A549 (cell line): ENCODE data around the gene SIRPA. TPM values are rescaled to one million over a fixed set of nuclear protein-coding genes. Genes with fewer than 3 reads are reported as not detected.

ENCODE experiments used
- ATAC-seq, 2 experiments: fragments of 200-7000 bp in 1 of 2; fragments of >200 bp in 1 of 2; cut with Nextera tagmentation in 1 of 2; cut with Tn5 transposase in 1 of 2; 3 replicates each; pipeline versions ENCODE4 v1.8.0 to v1.9.1; 2018 to 2020; ENCODE audit warnings: mild to moderate bottlenecking in 1 of 2, moderate library complexity in 1 of 2
- CTCF ChIA-PET: fragments of 300-600 bp; sonication (Branson Sonifier 250); formaldehyde crosslinking; extraction: SDS; loops from one replicate; lab custom pipeline; 2021; ENCODE audit warnings: antibody characterized with exemption, inconsistent platforms; lab: Yijun Ruan, JAX
- POLR2A ChIA-PET: fragments of 350-600 bp; formaldehyde crosslinking; extraction: SDS; loops from one replicate; lab custom pipeline; 2021; ENCODE audit warnings: antibody characterized with exemption, inconsistent platforms; lab: Yijun Ruan, JAX
- DNase-seq, 2 experiments: peaks; one replicate each; pipeline versions ENCODE4 v3.0.0 to v3.0.0-alpha.2; 2011 to 2016; ENCODE audit warnings: low read depth in 1 of 2, low spot score in 1 of 2
- FAIRE-seq: peaks from 2 replicates; lab custom pipeline; 2011; peaks lifted over from hg19 to GRCh38; lab: Jason Lieb, UNC
- H3K27ac ChIP-seq, 2 experiments: fragments of >200 bp; sonication (Bioruptor Twin); formaldehyde crosslinking; 3 replicates each; pipeline ENCODE4 v1.5.1; 2016 to 2017
- H3K4me1 ChIP-seq: fragments of >200 bp; sonication (Bioruptor Twin); formaldehyde crosslinking; 3 replicates; pipeline ENCODE4 v1.6.1; 2016
- H3K4me2 ChIP-seq: fragments of >200 bp; sonication (Bioruptor Twin); formaldehyde crosslinking; 3 replicates; pipeline ENCODE4 v1.6.1; 2016
- H3K4me3 ChIP-seq: fragments of >200 bp; sonication (Bioruptor Twin); formaldehyde crosslinking; 3 replicates; pipeline ENCODE4 v1.5.1; 2016
- H3K9me3 ChIP-seq: fragments of >200 bp; sonication (Bioruptor Twin); formaldehyde crosslinking; 3 replicates; pipeline ENCODE4 v1.6.1; 2016
- ATOH8 ChIP-seq: fragments of 250-450 bp; sonication (Bioruptor Pico); IDR thresholded peaks from 2 replicates; pipeline ENCODE4 v1.5.0; 2020; ENCODE audit warnings: low read depth, mild to moderate bottlenecking, moderate library complexity
- CHD4 ChIP-seq: fragments of 200-600 bp; sonication (generic); IDR thresholded peaks from 2 replicates; pipeline ENCODE4 v1.6.1; 2016; ENCODE audit warnings: antibody characterized with exemption, mild to moderate bottlenecking, borderline replicate concordance
- FOSB ChIP-seq: fragments of 250-450 bp; sonication (Bioruptor Pico); IDR thresholded peaks from 2 replicates; pipeline ENCODE4 v1.5.0; 2020; ENCODE audit warnings: mild to moderate bottlenecking, moderate library complexity
- HOXA7 ChIP-seq: fragments of 250-450 bp; sonication (Bioruptor Pico); IDR thresholded peaks from 2 replicates; pipeline ENCODE4 v1.5.0; 2020; ENCODE audit warnings: mild to moderate bottlenecking, moderate library complexity
- KDM5A ChIP-seq: fragments of 200-600 bp; sonication (generic); IDR thresholded peaks from 2 replicates; pipeline ENCODE4 v1.6.1; 2016; ENCODE audit warnings: antibody characterized with exemption, mild to moderate bottlenecking
- MYC ChIP-seq: IDR thresholded peaks from 2 replicates; pipeline ENCODE4 v1.6.1; 2012; ENCODE audit warnings: mild to moderate bottlenecking, inconsistent platforms, low read length, improper control_type of control experiment, borderline replicate concordance
- POLR2A ChIP-seq: IDR thresholded peaks from 2 replicates; pipeline ENCODE4 v1.6.1; 2012; ENCODE audit warnings: mild to moderate bottlenecking, low read length
- RNF2 ChIP-seq: fragments of 200-600 bp; sonication (generic); IDR thresholded peaks from 2 replicates; pipeline ENCODE4 v1.6.1; 2016; ENCODE audit warnings: low read depth, mild to moderate bottlenecking, antibody characterized with exemption, moderate library complexity, borderline replicate concordance
- TP53 ChIP-seq: fragments of 250-450 bp; sonication (Bioruptor Pico); IDR thresholded peaks from 2 replicates; pipeline ENCODE4 v1.5.0; 2021; ENCODE audit warnings: mild to moderate bottlenecking, moderate library complexity
- ZC3H11A ChIP-seq: fragments of 450-650 bp; IDR thresholded peaks from 2 replicates; pipeline ENCODE4 v1.6.1; 2014; ENCODE audit warnings: antibody characterized with exemption, mild to moderate bottlenecking
- WGBS: methylation state at CpG from one replicate; pipeline ENCODE4 v1.1.6; 2017; ENCODE audit errors: missing lambda C conversion rate; 5-methylcytosine and 5-hydroxymethylcytosine counted together
- polyA plus RNA-seq, 4 experiments: library from polyadenylated mRNA; depleted of rRNA in 3 of 4; stranded (reverse); fragments of >200 nt; fragmentation: RNase III in 1 of 4; extraction: RNeasy Plus Mini Kit Qiagen cat#74134 plus additional on column Dnase treatment in 1 of 4; gene quantifications; 2 replicates in 3 of 4; 3 replicates in 1 of 4; pipeline ENCODE4 v1.2.3, GENCODE V29; 2011 to 2017
- TF ChIP-seq, protein P1 (sequence below): fragments of >200 bp; sonication (Bioruptor Twin); formaldehyde crosslinking; IDR thresholded peaks from 2 replicates; pipeline ENCODE4 v1.6.1; 2016

The SIRPA gene
- polyA plus RNA-seq, 2 of the 4 experiments (the other 2 are of a cell fraction): 12.8 to 21.6 TPM

GRCh38 chr20:1887321-1887720 lies 7.9 kb upstream of the SIRPA start:
- Histone ChIP-seq H3K4me3 (no peak overlapping the region), H3K4me2 (no peak overlapping the region), H3K4me1 (peaks cover 7% of the 10 kb centered on the region; the same call in 1 of the 3 replicates), H3K27ac (no peak overlapping the region), H3K9me3 (no peaks in the 10 kb centered on the region)
- DNase-seq: no peak
- ChIA-PET CTCF (interaction anchor here (0.9 to 4.1 kb wide), 4 partner anchors 9 to 285 kb away, joined by 3 to 26 read pairs (median 6); no protein-coding TSS in a partner anchor), POLR2A (no interaction called here)
- TF ChIP-seq POLR2A: 0 out of 2 replicates have a peak, but pooled peaks have one; percentile 14
- TF ChIP-seq TP53 (CRISPR knock-in tag): no peak
- WGBS: 88% methylated on average over 5 of the region's 5 CpGs
- ATAC-seq: no peak
- FAIRE-seq: no peak

GRCh38 chr20:1887756-1888155 lies 7.5 kb upstream of the SIRPA start:
- no peak for FAIRE-seq
- Histone ChIP-seq H3K9me3 (no peaks in the 10 kb centered on the region), H3K4me1 (peaks cover 10% of the 10 kb centered on the region; the same call in 1 of the 3 replicates), H3K4me2 (no peak overlapping the region), H3K27ac (no peak overlapping the region), H3K4me3 (no peak overlapping the region)
- TF ChIP-seq KDM5A: no peak
- TF ChIP-seq HOXA7 (CRISPR knock-in tag): no peak
- TF ChIP-seq ZC3H11A: no peak
- 76% methylated on average over 2 of the region's 2 CpGs for WGBS
- ATAC-seq: no peak
- no peak for DNase-seq
- POLR2A ChIA-PET: no interaction called here
- CTCF ChIA-PET: interaction anchor here (0.9 to 4.1 kb wide), 5 partner anchors 9 to 285 kb away, joined by 3 to 26 read pairs (median 4); no protein-coding TSS in a partner anchor

- WGBS: 90% methylated on average over 7 of the region's 7 CpGs
- no peak overlapping the region for H3K4me2 ChIP-seq
- peaks cover 15% of the 10 kb centered on the region; the same call in 1 of the 3 replicates for H3K4me1 ChIP-seq
- no peak for FAIRE-seq
- no peak overlapping the region for H3K4me3 ChIP-seq
- H3K27ac ChIP-seq: no peak overlapping the region
- TF ChIP-seq ATOH8 (CRISPR knock-in tag) (no peak), CHD4 (no peak), MYC (no peak), RNF2 (no peak), KDM5A (no peak)
- TF ChIP-seq, protein P1, sequence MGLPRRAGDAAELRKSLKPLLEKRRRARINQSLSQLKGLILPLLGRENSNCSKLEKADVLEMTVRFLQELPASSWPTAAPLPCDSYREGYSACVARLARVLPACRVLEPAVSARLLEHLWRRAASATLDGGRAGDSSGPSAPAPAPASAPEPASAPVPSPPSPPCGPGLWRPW: no peak
- H3K9me3 ChIP-seq: no peaks in the 10 kb centered on the region
- no peak for DNase-seq
- no peak for ATAC-seq
- ChIA-PET CTCF (interaction anchor here (0.9 to 4.1 kb wide), 7 partner anchors 10 to 283 kb away, joined by 3 to 26 read pairs (median 4); no protein-coding TSS in a partner anchor), POLR2A (no interaction called here)
Measured at GRCh38 chr20:1888796-1889463, 6.3 kb upstream of the SIRPA start.

DNA sequence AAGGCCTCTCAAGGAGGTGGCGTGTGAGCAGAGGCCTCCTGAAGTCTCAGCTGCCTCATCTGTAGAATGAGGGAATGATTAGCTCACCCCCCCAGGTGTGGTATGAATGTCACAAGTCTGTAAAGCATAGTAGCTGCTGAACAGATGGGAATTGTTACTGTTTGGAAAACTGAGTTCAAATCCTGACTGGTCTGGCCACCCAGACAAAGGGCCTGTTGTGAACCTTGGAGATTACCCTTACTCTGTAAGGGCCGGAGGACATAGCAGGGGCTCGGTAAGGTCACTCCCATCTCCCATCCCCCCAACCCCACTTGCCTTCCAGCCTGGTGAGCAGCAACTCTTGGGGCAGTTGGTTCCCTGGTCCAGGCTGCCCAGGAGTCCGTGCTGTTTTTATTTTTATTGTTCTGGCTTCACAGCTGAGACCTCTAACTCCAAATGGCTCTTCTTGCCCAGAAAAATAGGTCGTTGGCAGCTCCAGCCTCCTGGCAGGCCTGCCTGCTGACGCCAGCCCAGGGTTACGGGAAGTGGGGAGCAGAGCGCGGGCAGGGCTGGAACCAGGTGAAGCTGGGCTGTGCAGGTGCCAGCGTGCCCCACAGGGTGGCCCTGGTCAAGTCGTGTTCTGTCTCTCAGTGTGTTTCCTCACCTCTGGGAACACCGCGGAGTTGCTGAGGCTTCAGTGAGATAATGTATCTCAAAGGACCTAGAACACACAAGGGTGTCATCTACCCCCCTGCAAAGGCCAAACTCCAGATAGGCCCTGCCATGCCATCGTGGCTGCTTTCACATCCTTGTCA lies 4.5 kb upstream of the SIRPA start:
- TF ChIP-seq FOSB (no peak), POLR2A (peak; percentile 13; the same call in 1 of the 2 replicates)
- ChIA-PET CTCF (interaction anchor here (0.9 to 4.1 kb wide), 6 partner anchors 9 to 282 kb away, joined by 3 to 26 read pairs (median 4); no protein-coding TSS in a partner anchor), POLR2A (no interaction called here)
- Histone ChIP-seq H3K9me3 (no peaks in the 10 kb centered on the region), H3K4me2 (no peak overlapping the region), H3K27ac (no peak overlapping the region), H3K4me3 (no peak overlapping the region), H3K4me1 (peaks cover 17% of the 10 kb centered on the region; the same call in 2 of the 3 replicates)
- DNase-seq: no peak
- no peak for ATAC-seq
- WGBS: 83% methylated on average over 14 of the region's 14 CpGs
- no peak for FAIRE-seq
